Stimulated activated CD8-positive, alpha-beta memory T cell treated with anti-CD3 and anti-CD28 coated beads, Interleukin-7, amount 100 ng/mL, for 48 hours (primary cell): ENCODE measurements around the gene CNNM1.
A peak's percentile ranks its signal among the peaks of the same experiment; 100 is the strongest.

Source experiments
- DNase-seq, 2 donors: peaks; one replicate each; pipeline ENCODE4 v3.0.0-alpha.2; 2020; ENCODE audit warnings: low read depth in 1 of 2; ENCODE audit errors: extremely low read depth in 1 of 2

CNNM1 gene

DNA sequence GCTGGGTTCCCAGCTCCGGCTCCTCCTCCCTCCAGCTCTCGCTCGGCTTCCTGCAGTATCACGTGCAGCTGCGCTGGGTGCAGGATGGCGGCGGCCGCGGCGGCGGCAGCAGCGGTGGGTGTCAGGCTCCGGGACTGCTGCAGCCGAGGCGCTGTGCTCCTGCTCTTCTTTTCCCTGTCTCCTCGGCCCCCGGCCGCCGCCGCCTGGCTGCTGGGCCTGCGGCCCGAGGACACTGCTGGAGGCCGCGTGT lies at the start of gene CNNM1:
TSS of gene CNNM1 (plus strand) at position 53 of the 250 bp plus-strand sequence. CDS start at position 85, 32 bp downstream.
- peak in 1 of 2 donors; percentile 20 for DNase-seq

DNA sequence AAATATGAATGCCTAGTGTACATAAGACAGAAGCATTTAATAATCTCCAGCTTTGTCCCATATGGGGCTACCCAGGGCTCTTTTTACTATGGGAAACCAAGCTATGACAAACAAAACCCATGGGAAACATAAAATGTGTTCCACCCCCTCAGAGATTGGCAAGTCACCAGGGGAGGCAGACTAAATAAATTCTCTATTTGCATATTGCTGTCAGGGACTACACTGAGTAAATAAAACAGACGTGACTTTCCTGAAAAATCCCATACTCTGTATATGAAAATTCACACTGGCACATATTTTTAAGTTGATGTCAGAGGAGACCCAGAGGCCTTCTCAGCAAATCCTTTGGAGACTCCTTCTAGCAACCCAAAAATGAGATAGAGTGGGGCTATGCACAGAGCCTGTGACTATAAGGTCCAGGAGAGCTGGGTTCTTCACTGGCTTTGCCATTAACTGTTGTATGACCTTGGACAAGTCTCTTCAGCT lies 49.5 kb upstream of the CNNM1 start:
- DNase-seq, result no peak

DNA sequence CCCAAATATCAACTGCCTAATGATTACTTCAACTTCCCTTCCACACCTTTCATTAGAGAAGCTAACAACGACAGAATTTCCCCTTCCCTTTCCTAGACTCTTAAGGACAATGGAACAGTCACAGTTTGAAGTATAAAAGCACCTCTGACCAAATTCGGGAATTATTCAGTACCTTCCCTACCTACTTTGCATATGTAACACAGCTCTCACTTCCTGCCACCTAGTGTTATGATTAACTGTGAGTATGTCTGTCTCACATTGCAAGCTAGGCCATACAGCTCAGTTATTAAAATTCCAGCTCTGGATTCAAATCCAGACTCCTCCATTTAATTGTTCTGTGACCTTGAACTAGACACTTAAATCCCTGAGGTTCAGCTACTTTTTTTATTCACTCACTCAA lies 48.7 kb upstream of the CNNM1 start:
- DNase-seq, result no peak

DNA sequence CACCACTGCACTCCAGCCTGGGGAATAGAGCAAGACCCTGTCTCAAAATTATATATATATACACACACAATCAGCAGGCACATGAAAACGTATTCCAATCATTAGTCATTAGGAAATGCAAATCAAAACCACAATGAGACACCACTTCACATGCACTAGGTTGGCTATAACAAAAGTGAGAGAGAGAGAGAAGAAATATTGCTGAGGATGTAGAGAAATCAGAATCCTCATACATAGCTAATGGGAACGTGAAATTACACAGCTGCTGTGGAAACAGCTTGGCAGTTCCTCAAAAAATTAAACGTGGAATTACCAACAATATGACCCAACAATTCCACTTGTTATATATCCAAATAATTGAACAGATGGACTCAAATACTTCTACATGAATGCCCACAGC lies 43.3 kb upstream of the CNNM1 start:
- DNase-seq, result no peak

DNA sequence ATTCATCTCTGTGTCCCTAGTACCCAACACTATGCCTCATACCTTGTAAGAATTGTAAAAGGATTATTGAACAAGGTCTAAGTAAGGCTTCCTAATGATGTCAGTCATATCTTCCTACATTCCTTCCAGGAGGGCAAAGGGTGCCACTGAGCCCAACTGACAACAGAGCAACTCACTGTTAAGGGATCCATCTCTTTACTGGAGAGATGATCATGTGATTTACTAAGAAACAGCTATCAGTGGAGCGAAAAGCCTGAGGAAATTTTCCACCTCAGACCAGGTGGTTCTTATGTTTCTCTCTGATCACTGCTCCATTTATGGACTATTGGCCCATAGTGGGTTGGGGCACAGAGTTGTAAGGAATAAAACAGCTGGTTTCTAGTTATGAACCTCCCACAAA lies 38.9 kb upstream of the CNNM1 start:
- DNase-seq, result no peak

DNA sequence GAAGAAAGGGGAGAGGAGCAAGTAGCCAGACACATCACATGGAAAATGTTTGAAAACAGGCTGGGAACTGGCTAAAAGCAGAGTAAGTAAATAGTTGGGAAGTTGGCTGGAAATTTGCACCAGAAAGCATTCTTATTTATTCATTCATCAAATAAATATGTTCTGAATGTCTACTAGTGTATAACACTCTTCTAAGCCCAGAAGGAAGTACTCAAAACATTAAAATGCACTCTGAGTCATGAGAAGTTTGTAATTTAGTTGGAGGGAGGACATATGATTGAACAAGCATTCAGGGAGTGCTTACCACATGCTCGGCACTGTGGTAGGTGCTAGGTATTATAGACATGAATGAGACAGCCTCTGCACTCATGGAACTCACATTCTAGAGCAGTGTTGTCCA lies 37.0 kb upstream of the CNNM1 start:
- no peak for DNase-seq

DNA sequence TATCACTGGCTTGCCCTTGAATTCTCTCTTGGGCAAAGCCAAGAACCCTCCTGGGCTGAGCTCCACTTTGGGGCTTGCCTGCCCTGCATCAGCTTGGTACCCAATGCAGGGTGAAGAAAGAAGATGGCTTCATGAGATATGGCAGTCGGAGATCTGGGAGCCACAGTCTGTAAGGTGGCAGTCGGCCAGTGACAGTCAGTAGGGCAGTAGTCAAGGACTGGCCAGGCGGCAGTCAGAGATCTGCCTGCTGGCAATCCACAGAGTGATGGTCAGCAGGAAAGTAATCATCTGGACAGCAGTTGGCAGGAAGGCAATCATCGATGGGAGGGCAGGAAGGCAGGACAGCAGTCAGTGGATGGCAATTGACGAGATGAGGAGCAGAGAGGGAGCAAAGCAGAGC lies 32.6 kb upstream of the CNNM1 start:
- DNase-seq, result no peak

DNA sequence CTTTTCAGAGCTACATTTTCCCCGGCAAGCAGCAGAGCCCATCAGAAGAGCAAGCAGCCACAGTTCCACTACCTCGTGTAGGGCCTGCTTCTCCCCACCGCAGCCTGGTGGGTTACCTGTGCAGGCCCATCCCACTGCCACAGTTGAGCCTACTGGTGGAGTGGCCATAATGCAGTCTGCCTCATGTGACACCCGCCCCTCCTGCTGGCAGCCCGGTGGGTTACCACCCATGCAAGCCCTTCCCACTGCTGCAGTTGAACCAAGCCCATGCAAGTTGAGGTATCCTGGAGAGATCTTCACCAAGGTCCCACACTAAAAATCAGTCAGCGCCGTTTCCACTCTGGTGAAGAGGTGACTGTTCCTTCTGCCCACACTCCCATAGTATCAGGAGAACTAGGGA lies 32.1 kb upstream of the CNNM1 start:
- DNase-seq, result no peak

DNA sequence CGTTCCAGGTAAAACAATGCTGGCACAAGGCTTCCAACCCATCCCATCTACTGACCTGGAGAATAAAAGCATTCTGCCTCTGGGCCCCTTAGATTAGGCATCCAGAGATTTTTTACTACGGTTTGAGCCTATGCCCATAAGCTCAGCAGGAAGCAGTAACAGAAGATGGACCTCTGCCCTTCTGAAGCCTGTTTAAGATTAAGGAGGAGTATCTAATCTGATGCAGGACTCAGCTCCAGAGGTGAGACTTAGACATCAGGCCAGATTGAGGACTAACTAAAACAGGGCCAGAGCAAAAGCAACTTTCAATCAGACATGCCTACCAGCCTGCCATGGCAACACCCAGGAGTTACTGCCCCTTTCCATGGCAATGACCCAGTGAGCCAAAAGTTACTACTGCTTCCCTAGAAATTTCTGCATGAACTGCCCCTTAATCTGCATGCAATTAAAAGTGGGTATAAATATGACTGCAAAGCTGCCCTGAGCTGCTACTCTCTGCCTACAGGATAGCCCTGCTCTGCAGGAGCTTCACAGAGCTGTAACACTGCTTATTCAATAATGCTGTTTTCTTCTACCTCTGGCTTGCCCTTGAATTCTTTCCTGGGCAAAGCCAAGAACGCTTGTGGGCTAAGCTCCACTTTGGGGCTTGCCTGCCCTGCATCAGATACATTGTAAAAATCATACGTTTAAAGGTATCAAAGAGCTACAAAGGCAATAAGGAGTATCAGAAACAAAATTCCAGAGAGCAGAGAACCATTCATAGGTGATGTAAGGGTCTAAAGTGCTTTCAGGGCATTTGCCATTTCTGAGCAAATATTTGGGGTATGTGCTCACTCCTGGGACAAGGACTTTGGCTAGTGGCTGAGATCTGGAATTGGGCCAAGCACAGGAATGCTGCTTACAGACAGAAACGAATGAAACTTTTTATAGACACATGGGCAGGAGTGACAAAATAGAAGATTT lies 25.0 kb upstream of the CNNM1 start:
- DNase-seq, result no peak

DNA sequence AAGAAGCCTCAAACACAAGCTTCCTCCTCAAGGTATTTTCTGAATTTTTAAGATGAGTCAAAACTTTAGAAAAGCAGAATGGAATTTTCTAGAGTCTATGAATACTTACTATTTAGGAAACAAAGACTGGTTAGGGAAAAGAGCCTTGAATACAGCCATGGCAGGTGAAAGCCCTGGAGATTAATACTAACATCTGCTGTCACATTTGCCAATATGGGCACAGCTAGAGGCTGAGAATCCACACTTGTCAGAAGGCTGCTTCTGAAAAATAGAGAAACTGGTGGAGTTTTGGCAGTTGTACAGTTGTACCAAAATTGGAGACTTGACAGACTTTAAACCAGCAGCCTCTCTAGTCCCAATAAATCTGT lies 24.3 kb upstream of the CNNM1 start:
- no peak for DNase-seq

DNA sequence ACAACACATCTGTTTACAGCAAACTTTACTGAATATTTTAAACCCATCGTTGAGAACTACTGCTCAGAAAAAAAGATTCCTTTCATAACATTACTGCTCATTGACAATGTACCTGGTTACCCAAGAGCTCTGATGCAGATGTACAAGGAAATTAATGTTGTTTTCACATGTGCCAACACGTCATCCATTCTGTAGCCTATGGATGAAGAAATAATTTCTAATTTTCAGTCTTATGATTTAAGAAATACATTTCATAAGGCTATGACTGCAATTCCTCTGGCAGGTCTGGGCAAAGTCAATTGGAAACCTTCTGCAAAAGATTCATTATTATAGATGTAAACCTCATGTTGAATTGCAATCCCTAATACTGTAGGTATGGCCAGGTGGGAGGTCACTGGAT lies 16.7 kb upstream of the CNNM1 start:
- no peak for DNase-seq

DNA sequence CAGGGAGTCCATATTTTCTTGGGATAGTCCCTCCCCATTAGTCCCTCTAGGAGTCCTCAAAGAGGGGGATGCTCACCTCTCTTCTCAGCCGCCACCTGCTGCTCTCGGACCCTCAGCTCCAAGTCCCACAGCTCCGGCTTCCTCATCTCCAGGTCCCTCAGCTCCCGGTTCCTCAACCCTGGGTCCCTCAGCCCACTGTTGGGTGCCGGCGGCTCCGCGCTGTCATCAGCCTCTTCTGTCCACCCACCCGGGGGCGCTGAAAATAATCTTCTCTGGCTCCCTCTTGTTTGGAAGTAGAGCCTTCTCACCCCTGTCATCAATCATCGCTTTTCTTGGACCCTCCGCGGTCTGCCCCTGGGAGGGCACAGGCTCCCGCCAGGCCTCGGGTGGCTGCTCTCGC lies 13.3 kb upstream of the CNNM1 start:
- DNase-seq, result no peak

DNA sequence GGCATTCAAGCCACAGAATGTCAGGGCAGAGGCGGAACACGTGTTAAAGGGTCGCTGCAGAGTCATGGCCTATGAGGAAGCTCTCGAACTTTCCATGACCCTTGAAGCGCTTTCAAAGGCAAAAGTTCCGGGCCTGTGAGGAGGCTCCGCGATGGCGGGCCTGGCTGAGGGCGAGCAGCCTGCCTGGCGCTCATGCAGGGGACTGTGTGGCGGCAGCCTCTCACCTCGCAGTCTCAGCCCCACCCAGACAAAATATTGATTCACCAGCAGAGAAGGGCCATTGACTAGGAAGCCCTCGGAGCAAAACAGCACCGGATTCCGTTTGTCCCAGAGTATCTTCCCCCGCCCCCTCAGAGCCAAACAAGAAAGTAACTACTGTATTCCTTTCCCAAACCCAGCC lies 12.8 kb upstream of the CNNM1 start:
- no peak for DNase-seq

DNA sequence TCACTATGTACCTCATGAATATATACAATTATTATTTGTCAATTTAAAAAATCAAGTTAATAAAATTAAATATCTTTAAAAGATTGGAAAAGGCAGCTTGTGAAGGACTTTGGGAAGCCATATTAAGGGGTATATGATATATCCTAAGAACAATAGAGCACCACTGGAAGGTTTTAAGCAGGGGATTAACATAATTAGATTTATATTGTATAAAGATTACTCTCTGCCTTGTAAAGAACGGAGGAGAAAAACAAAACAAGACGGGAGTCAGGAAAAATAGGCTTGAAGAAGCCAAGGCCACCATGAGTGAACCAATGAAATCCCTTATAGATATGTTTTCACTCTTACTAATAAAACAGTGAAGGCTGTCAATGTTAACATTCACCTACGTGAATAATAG lies 11.1 kb upstream of the CNNM1 start:
- DNase-seq, result no peak

DNA sequence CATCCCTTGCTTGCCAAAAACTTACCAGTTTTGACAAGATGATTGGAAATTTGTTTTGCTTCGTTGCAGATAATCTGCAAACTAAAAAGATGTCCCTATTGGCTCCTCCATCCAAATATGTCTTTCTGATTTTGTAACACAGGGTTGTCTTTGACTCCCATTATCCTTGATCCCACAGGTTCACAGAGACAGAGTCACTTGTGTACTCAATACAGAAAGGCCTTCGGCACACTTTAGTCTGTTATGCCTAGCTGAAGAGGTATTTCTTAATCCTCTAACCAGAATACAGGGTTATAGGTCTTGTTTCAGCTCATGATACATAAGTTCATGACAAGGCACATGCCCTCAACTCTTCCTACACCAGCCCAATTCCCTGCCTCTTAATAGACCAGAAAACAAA lies 10.7 kb upstream of the CNNM1 start:
- DNase-seq, result no peak

DNA sequence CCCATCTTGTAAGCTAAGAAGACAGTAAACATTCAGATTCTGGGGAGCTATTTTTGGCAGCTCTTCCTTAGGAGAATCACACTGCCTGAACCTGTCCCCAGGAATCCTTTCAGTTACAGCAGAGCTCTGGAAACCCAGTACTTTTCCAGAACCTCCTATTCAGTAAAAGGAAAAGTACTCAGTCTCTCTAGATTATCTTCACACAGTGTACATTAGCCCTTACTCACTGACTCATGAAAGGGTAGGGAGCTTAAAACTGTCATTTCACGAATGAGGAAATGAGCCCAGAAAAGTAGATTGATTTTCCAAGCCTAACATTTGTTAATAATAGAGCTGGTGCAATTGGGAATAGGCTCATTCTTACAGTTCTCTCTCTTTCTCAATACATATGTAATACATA lies 3.9 kb upstream of the CNNM1 start:
- no peak for DNase-seq

DNA sequence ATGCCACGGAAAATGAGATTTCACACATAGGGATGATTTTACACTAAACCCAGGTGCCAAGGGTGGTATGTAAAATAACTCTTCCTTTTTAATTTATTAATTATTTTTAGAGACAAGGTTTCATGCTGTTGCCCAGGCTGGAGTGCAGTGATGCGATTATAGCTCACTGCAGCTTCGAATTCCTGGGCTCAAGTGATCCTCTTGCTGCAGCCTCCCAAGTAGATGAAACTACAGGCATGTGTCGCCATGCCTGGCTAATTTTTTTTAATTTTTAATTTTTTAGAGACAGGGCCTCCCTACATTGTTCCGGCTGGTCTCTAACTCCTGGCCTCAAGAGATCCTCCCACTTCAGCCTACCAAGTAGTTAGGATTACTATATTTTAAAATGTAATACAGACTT lies 2.3 kb upstream of the CNNM1 start:
- DNase-seq, result no peak

DNA sequence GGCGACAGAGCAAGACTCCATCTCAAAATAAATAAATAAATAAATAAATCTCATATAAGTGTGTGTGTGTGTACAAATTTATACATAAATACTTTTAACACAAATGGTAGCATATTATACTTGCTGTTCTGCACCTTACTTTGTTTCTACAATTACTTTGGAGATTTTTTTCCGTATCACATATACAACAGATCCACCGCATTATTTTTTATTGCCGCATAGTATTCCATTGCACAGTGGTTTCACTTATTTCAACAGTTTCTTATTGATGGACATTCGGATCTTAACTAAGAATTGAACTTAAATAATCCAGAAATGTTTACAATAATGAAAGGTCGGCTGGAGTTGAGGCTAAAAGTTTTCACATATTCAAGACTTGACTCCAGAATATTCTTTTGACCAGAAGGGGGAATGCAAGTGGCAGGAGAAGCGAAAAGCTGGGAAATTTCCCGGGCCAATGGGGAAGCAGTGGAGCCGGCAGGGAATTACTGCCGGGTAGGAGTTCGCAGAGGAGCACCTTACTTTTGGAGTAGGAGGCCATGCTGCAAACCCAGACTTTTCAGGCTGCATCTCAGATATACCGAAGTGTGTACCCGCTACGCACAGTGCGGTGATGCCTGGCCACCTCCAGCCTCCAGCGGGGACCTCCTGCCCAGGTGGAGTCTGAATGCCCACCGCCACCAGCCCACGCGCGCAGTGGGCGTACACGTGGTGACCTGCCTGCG lies 415 bp upstream of the CNNM1 start:
- DNase-seq, result no peak

DNA sequence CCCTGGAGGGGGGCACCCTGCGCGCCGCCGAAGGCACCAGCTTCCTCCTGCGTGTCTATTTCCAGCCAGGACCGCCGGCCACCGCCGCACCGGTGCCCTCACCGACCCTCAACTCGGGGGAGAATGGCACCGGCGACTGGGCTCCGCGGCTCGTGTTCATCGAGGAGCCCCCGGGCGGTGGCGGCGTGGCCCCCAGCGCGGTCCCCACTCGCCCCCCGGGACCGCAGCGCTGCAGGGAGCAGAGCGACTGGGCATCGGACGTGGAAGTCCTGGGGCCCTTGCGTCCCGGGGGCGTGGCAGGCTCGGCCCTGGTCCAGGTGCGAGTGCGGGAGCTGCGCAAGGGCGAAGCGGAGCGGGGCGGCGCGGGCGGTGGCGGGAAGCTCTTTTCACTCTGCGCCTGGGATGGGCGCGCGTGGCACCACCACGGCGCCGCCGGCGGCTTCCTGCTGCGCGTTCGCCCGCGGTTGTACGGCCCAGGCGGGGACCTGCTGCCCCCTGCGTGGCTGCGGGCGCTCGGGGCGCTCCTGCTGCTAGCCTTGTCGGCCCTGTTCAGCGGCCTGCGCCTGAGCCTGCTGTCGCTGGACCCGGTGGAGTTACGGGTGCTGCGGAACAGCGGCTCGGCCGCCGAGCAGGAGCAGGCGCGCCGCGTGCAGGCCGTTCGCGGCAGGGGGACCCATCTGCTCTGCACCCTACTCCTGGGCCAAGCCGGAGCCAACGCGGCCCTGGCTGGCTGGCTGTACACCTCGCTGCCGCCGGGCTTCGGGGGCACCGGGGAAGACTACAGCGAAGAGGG lies 594 bp downstream of the CNNM1 start:
- no peak for DNase-seq

DNA sequence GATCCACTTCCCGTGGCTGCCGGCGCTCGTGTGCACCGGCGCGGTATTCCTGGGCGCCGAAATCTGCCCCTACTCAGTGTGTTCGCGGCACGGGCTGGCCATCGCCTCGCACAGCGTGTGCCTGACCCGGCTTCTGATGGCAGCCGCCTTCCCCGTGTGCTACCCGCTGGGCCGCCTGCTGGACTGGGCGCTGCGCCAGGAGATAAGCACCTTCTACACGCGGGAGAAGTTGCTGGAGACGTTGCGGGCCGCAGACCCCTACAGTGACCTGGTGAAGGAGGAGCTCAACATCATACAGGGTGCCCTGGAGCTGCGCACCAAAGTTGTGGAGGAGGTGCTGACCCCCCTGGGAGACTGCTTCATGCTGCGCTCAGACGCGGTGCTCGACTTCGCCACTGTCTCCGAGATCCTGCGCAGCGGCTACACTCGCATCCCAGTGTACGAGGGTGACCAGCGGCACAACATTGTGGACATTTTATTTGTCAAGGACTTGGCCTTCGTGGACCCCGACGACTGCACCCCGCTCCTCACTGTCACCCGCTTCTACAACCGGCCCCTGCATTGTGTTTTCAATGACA lies 1.3 kb downstream of the CNNM1 start:
- DNase-seq, result no peak

DNA sequence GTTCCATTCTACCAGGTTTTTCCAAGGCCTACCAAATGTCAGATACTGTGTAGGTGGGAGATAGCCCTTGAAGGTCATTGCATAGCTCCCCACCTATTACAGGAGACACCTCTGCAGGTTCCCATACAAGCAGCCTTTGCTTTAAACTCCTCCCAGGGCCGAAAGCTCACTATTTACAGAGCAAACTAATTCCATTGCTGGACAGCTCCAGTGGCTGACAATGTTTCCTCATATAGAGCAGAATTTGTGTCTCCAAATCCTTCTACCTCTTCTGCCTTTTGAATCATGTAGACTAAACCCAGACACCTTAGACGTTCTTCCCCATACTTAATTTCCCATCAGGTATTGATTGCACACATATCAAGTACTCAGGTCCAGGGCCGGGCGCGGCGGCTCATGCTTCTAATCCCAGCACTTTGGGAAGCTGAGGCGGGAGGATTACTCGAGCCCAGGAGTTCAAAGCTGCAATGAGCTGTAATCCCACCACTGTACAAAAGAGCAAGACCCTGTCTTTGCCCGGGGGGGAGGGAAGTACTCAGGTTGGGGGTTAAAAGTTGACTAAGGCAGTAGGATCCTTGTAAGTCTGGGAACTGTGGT lies 2.1 kb downstream of the CNNM1 start:
- DNase-seq, result no peak
